Activated CD8-positive, alpha-beta memory T cell treated with anti-CD3 and anti-CD28 coated beads for 48 hours (primary cell): ENCODE data around the gene FBXO2.

ENCODE experiments used
- DNase-seq, 3 experiments: peaks; one replicate each; pipeline ENCODE4 v3.0.0-alpha.2; 2020; ENCODE audit warnings: low read depth in 2 of 3, low spot score in 2 of 3

The FBXO2 gene

GRCh38 chr1:11654137-11654938 is at the start of gene FBXO2, which contains the start of gene FBXO44:
Gene FBXO2, minus strand, starts transcription at chr1:11654429. Its CDS starts 89 bp downstream, at chr1:11654340.
Gene FBXO44, plus strand, starts transcription at chr1:11654877. Its CDS starts 959 bp downstream, at chr1:11655836.
- DNase-seq = peak in 1 of 3 experiments; percentile 38

DNA sequence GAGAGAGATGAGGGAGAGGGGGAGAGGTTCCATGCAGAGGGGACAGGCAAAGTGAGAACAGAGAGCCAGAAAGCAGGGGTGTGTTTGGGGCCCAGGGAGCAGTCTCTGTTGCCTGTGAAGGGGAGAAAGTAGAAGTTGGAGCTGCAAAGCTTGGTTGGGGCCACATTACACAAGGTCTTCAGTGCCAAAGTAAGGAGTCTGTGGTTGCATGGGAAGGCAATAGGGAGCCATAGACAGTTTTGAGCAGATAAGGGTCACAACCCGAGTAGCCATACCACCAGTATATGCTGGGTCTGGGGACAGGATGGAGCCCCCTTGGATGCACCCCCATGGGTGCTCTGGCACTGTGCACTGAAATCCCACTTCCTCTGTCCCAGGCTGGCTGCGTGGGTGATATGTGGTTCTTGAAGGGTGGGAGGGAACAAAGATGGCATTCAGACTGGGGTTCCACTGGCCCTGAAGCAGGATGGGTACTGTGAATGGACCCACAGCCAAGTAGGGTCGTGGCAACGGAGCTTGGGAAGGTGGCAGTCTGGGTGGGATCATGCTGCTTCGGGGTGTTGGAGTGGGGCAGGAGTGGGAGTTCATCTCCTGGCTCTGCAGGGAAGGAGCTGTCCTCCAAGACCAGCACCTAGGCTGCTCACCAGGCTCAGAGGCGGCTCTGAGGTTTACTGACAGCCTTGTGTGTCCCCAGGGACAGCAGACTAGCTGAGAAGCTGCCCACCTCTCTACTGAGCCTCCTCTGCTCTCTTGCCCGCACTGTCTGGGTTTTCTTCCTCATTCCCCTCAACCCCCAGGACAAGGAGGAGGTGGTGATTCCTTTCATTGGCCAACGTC is 49.3 kb upstream of the FBXO2 start:
- no peak for DNase-seq

- DNase-seq = no peak
These were observed 48.0 kb upstream of the FBXO2 start for GRCh38 chr1:11701981-11702803.

- DNase-seq = no peak
These were observed 47.3 kb upstream of the FBXO2 start for GRCh38 chr1:11701551-11701961.

GRCh38 chr1:11700601-11701467 is 46.6 kb upstream of the FBXO2 start:
- DNase-seq = no peak

DNA sequence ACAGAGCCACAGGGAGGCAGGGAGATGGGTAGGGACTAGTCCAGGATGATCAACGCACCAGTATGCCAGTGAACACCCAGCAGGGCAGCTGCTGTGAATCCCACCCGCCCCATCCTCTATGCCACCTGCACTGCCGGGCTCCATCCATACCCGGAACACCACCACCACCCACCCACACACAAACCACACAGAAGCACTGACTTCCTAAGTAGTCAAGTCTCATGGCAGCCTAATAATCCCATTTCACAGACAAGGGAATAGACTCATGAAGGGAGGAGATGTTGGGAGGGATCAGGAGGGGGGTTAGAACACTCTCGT is 43.6 kb upstream of the FBXO2 start:
- no peak for DNase-seq

DNA sequence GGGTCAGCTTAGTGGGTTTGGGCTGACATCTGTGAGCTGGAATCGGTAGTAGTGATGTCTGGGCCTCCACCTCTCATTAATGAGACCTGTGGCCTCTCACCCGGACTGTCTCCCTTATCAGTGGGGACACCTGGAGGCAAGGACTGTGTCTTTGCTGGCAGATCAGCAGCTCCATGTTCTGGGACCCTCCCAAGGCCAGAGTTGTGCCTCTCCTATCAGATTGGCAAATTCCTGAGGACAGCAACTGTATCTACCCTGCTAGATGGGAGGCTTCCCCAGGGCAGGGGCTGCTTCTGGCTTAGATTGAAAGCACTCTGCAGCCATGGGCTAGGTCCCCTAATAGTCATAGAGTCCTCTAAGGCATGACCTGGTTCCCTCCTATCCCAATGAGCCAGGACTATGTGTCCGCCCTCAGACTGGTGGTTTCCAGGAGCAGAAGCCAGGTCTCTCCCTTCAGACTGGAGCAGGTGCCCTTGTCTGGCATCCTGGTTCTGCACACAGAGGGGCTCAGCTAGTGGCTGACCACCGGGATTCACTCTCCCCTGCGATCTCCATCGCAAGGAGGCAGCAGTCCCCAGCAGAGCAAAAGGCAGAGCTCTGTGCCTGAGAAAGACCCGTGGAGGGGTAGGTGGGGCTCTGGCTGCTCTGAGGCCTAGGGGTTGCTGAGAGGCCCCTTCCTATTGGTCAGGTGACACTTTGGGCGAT is 43.1 kb upstream of the FBXO2 start:
- no peak for DNase-seq

DNA sequence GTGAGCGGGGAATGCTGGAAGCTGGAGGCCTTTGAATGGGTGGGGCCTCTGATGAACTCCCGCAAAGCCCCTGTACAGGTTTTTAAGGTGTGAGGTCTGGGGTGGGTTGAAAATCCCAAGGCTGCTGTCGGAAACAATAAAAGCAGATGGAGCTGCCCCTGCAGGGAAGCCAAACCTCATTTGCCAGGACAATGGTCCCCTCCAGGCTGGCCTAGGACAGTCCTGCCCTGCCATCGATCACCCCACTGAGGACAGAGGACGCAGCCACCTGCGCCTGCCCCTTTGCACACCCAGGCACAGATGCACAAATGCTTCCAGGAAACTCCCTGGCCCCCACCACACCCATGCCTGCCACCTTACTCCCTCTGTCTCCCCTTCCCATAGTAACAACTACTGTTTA is 41.6 kb upstream of the FBXO2 start:
- no peak for DNase-seq

DNA sequence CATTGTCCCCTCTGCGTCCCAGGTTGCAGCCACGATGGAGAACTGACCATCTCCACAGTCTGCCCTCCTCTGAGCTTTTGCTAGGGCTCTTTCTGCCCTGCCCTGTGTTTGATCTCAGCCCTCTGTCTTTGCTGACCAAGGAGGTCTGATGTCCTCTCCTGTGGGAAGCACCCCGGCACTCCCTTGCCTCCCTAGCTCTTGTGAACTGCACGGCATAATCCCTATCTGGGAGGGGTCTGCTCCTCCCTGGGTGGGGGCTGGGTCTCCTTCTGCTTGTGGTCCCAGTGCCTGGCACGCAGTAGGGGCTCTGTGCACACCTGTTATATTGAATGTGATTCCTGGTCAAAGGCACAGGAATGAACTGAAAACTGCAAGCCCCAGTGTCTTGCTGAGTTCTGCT is 39.7 kb upstream of the FBXO2 start:
- DNase-seq = no peak

DNA sequence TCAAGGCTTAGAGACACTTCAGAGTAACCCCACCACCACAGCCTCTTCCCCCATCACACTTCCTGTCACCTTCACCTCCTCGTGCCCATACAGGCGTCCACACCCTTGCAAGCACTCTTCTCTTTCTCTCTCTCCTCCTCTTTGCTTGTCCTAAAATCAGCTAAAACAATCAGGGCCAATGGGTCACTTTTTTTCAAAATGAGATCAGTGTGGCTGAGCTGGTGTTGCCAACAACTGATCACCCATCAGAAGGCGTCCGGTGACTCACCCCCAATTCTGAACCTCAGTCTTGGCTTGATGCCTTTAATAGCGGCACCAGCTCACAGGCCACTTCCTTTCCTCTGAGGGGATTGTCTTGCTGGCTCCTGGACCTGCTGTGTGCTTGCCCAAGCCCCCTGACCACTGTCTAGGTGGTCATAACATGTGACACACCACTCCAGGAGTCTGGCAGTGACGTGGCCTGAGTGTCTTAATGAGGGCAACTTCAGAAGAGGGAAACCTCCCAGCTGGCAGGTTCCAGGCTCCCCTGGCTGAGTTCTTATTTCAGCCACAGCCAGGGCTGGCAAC is 38.9 kb upstream of the FBXO2 start:
- peak in 1 of 3 experiments; percentile 23 for DNase-seq

GRCh38 chr1:11691928-11692711 is 37.9 kb upstream of the FBXO2 start:
- no peak for DNase-seq

GRCh38 chr1:11691302-11691914 is 37.2 kb upstream of the FBXO2 start, which contains the start of gene DRAXIN:
Gene DRAXIN, plus strand, starts transcription at chr1:11691710. Its CDS starts 14,549 bp downstream, at chr1:11706259.
- no peak for DNase-seq

DNA sequence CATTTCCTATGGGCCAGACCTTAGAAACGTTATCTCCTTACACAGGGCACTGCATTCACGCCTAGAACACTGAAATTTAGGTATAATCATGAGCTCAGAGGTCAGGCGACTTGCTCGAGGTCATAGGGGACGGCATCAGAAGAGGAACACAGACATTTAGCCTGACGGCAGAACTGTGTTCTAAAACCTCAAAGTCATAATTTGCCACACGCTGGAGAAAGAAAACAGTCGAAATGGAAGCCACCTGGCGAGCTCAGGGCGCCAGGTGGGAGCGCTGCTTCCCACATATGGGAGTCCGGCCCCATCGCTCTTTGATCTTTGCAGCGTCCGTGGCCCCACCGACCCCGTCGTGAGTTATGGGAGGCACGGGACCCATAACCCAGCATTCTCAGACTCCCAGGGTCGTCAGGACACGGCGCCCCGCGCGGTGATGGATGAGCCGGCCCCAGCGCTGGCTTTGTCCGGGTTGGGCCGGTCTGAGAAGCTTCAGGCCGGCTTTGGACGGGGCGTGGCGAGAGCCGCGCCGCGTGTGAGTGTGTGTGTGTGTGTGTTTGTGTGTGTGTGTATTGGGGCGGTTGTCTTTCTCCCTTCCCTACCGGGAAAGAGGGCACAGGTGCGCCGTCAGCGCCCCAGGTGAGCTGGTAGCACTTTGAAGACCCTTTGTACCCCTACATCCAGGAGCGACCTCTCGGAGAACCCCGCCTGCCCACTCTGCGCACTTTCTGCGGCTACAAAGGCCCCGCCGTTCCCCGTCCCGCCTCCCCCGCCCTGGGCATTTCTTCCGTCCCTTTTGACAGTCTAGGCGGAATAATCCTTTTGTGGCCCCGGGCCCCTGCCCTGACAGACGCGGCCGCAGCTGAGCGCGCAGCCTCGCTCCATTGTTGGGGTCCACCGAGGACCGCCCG is 36.4 kb upstream of the FBXO2 start:
- DNase-seq = no peak

DNA sequence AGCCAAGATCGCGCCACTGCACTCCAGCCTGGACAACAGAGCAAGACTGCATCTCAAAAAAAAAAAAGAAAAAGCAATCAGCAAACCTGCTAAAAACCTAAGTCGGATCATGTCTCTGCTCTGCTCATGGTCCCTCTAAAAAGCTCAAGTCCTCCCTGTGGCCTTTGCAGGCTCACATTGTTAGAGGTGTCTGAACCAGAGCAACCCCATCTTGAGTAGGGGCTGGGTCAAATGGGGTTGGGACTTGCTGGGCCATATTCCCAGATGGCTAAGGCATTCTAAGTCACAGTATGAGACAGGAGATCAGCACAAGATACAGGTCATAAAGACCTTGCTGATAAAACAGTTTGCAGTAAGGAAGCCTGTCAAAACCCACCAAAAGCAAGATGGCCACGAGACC is 34.3 kb upstream of the FBXO2 start:
- no peak for DNase-seq

DNA sequence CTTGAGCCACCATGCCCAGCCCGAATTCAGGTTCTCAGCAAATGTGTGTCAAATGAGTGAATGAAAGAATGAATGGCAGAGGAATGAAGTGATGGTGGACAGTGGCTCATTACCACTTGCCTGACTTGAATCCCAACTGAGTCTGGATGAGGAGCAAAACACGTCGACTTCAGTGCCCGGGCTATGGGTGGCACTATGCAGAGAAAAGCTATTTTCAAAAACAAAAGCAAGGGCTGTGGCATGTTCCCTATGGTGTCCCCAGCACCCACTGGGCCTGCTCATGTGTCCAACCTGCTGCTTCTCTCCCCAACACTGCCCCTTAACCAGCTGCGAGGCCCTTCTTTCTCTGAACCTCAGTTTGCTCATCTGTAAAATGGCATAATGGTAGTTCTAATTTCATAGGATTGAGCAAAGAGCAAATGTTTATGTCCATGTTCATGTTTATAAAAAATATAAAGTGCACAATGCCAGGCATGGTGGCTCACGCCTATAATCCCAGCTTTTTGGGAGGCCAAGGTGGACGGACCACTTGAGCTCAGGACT is 31.1 kb upstream of the FBXO2 start:
- DNase-seq = no peak

DNA sequence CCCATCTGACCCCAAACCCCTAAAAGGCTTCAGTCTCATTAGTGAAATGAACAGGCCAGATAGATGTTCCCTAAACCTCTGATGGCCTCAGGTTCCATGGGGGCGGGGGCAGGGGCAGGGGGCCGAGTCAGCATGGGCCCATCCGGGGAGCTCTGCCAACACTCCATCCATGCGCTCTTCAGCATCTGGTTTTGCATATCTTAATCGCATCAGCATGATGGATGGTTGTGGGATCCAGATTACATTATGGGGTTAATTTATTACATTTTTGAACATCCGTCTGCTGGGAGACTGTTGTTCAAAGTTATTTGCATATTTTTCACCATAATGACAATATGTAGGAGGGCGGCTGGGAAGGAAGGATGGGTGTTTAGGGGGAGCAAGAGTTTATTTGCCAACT is 29.8 kb upstream of the FBXO2 start:
- no peak for DNase-seq

- no peak for DNase-seq
These were observed 28.6 kb upstream of the FBXO2 start for GRCh38 chr1:11682799-11683198.
